ENCODE measurements around the gene MAP3K20. TPM values are rescaled to one million over a fixed set of nuclear protein-coding genes. Genes with fewer than 3 reads are reported as not detected.

MAP3K20 gene
- total and polyA plus RNA-seq, 2 donors from 2014 or later: 3.9 to 25.6 TPM

DNA sequence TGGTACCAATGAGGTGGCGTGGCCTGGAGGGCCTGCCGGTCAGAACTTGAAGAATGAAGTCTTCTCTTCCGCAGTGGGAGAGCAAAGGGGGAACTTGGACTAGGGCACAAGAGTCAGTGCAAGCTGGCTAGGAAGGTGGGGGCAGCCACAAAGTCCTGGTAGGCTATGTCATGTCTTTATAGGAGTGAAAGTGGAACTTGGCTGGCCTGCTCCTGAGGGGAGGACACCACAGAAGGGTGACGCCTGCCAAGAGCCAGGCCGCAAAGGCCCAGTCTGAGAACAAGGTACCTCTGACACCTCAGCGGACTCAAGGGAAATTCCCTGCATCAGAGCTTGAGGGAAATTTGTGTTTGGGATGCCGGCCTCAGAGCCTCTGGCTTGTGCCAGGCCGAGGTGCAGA, 32.2 kb upstream of the MAP3K20 start:
- H3K27ac ChIP-seq (ENCODE audit: low read depth in 2 of 2, low read length in 2 of 2): no peak overlapping the region
- TF ChIP-seq, protein P1, sequence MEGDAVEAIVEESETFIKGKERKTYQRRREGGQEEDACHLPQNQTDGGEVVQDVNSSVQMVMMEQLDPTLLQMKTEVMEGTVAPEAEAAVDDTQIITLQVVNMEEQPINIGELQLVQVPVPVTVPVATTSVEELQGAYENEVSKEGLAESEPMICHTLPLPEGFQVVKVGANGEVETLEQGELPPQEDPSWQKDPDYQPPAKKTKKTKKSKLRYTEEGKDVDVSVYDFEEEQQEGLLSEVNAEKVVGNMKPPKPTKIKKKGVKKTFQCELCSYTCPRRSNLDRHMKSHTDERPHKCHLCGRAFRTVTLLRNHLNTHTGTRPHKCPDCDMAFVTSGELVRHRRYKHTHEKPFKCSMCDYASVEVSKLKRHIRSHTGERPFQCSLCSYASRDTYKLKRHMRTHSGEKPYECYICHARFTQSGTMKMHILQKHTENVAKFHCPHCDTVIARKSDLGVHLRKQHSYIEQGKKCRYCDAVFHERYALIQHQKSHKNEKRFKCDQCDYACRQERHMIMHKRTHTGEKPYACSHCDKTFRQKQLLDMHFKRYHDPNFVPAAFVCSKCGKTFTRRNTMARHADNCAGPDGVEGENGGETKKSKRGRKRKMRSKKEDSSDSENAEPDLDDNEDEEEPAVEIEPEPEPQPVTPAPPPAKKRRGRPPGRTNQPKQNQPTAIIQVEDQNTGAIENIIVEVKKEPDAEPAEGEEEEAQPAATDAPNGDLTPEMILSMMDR (IDR thresholded peaks at IDR 0.05; ENCODE audit: borderline replicate concordance, extremely low read depth, insufficient read depth): no peak
- DNase-seq: peak in 1 of 5 donors; percentile 71

DNA sequence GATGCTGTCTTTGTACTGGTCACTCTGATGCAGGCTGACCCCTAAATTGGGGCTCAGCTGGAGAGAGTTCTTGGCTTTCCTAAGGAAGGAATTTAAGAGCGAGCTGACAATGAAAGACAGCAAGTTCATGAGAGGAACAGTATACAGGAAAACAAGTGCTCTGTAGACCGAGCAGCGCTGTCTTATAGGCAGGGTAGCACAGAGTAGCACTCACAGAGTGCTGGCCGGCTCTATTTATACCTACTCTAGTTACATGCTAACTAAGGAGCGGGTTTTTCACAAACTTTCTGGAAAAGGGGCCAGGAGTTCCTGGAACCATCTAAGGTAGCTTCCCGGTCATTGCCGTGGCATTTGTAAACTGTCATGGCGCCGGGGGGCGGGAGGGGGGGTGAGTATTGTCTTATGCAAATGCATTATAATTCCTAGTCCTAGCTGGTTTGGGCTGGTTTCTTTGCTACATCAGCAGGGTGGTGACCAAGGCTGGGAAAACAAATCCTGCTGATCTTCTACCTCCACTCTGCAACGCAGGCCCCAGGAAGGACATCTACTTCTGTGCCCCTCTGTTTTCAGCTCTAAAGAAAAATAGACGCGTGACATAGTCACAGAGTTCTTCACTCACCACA, 31.6 kb upstream of the MAP3K20 start:
- TF ChIP-seq, protein P1 (IDR thresholded peaks at IDR 0.05; ENCODE audit: borderline replicate concordance, extremely low read depth, insufficient read depth): no peak
- DNase-seq (no peak), FAIRE-seq (no peak)
- Histone ChIP-seq H3K4me3 (ENCODE audit: low read length in 3 of 3) (no peak overlapping the region), H3K4me1 (ENCODE audit: control insufficient read depth in 2 of 3, insufficient read depth in 2 of 3, low read depth in 1 of 3, low read length in 3 of 3) (no peaks in the 10 kb centered on the region), H3K27ac (ENCODE audit: low read depth in 2 of 2, low read length in 2 of 2) (no peak overlapping the region), H3K27me3 (ENCODE audit: control insufficient read depth, insufficient read depth, low read length) (no peaks in the 10 kb centered on the region), H3K36me3 (ENCODE audit: control insufficient read depth in 2 of 3, insufficient read depth in 3 of 3, low read length in 3 of 3) (no peaks in the 10 kb centered on the region), H3K9ac (ENCODE audit: low read length in 3 of 3) (no peak overlapping the region), H3K9me3 (ENCODE audit: control insufficient read depth in 2 of 3, insufficient read depth in 1 of 3, low read length in 3 of 3) (no peaks in the 10 kb centered on the region)
- intact Hi-C loops (cut with DNase I): no loop called here

More for the DNA sequence above, 32.2 kb upstream of the MAP3K20 start:
- H3K36me3 ChIP-seq (ENCODE audit: control insufficient read depth in 2 of 3, insufficient read depth in 3 of 3, low read length in 3 of 3): no peaks in the 10 kb centered on the region
- H3K9ac ChIP-seq (ENCODE audit: low read length in 3 of 3): no peak overlapping the region
- H3K4me1 ChIP-seq (ENCODE audit: control insufficient read depth in 2 of 3, insufficient read depth in 2 of 3, low read depth in 1 of 3, low read length in 3 of 3): no peaks in the 10 kb centered on the region
- H3K9me3 ChIP-seq (ENCODE audit: control insufficient read depth in 2 of 3, insufficient read depth in 1 of 3, low read length in 3 of 3): no peaks in the 10 kb centered on the region
- H3K27me3 ChIP-seq (ENCODE audit: control insufficient read depth, insufficient read depth, low read length): no peaks in the 10 kb centered on the region
- FAIRE-seq: no peak
- intact Hi-C loops (cut with DNase I): no loop called here
- no peak overlapping the region for H3K4me3 ChIP-seq (ENCODE audit: low read length in 3 of 3)

DNA sequence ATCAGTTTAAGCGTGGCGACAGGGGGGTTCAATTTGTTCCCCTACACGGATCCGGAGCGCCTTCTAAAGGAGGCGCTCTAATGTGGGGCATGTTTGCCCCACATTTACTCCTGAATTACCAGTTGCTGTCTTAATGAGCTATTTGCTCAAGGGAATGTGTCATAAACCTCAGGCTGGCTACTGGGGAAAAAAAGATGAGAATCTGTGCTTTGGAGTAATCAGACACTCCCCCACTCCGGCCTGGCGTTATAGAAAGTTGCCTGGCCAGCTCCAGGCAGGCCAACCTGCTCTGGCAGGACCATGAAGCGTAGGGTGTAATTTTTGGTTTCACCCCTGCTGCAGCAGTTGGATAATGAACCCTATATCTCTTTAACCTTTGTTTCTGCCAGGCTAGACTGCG, 31.0 kb upstream of the MAP3K20 start:
- Histone ChIP-seq H3K4me1 (ENCODE audit: control insufficient read depth in 2 of 3, insufficient read depth in 2 of 3, low read depth in 1 of 3, low read length in 3 of 3) (no peaks in the 10 kb centered on the region), H3K27ac (ENCODE audit: low read depth in 2 of 2, low read length in 2 of 2) (no peak overlapping the region), H3K9ac (ENCODE audit: low read length in 3 of 3) (no peak overlapping the region), H3K9me3 (ENCODE audit: control insufficient read depth in 2 of 3, insufficient read depth in 1 of 3, low read length in 3 of 3) (no peaks in the 10 kb centered on the region), H3K4me3 (ENCODE audit: low read length in 3 of 3) (no peak overlapping the region), H3K36me3 (ENCODE audit: control insufficient read depth in 2 of 3, insufficient read depth in 3 of 3, low read length in 3 of 3) (no peaks in the 10 kb centered on the region), H3K27me3 (ENCODE audit: control insufficient read depth, insufficient read depth, low read length) (no peaks in the 10 kb centered on the region)
- no peak for DNase-seq
- no peak for FAIRE-seq
- TF ChIP-seq, protein P1 (IDR thresholded peaks at IDR 0.05; ENCODE audit: borderline replicate concordance, extremely low read depth, insufficient read depth): no peak
- intact Hi-C loops (cut with DNase I): no loop called here

DNA sequence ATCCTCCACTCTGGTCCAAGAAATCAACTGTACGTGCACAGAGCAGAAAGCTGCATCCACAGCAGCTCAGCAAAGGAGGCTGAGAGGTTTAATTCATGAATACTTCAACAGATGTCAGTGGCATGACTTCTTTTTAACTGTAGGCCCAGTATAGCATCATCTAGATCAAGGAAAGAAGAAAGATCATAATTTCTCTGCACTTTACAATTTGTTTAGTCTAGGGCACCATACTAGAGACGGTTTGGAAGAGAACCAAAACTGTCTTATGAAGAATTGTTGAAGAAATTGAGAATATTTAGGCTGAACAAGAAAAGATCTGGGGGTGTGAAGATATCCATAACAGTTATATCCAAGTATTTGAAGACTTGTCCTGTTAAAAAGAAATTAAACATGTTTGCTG, 30.5 kb upstream of the MAP3K20 start:
- Histone ChIP-seq H3K4me1 (ENCODE audit: control insufficient read depth in 2 of 3, insufficient read depth in 2 of 3, low read depth in 1 of 3, low read length in 3 of 3) (no peaks in the 10 kb centered on the region), H3K27me3 (ENCODE audit: control insufficient read depth, insufficient read depth, low read length) (no peaks in the 10 kb centered on the region), H3K36me3 (ENCODE audit: control insufficient read depth in 2 of 3, insufficient read depth in 3 of 3, low read length in 3 of 3) (no peaks in the 10 kb centered on the region), H3K9ac (ENCODE audit: low read length in 3 of 3) (no peak overlapping the region), H3K9me3 (ENCODE audit: control insufficient read depth in 2 of 3, insufficient read depth in 1 of 3, low read length in 3 of 3) (no peaks in the 10 kb centered on the region), H3K27ac (ENCODE audit: low read depth in 2 of 2, low read length in 2 of 2) (no peak overlapping the region), H3K4me3 (ENCODE audit: low read length in 3 of 3) (no peak overlapping the region)
- intact Hi-C loops (cut with DNase I): no loop called here
- FAIRE-seq: no peak
- DNase-seq: no peak
- TF ChIP-seq, protein P1 (IDR thresholded peaks at IDR 0.05; ENCODE audit: borderline replicate concordance, extremely low read depth, insufficient read depth): no peak

All from kidney (tissue), 14 donors.